ENCODE data around the gene TNKS2. TPM values are rescaled to one million over a fixed set of nuclear protein-coding genes. Genes with fewer than 3 reads are reported as not detected.
"Not testable (repeated sequence)": the region's sequence is repeated elsewhere in the genome, so short reads cannot be mapped to it uniquely, and the experiment has no call there.

TNKS2 gene
- total RNA-seq (10 to 100 TPM; 27.3 to 29.2 TPM), polyA plus RNA-seq (31.5 TPM)

DNA sequence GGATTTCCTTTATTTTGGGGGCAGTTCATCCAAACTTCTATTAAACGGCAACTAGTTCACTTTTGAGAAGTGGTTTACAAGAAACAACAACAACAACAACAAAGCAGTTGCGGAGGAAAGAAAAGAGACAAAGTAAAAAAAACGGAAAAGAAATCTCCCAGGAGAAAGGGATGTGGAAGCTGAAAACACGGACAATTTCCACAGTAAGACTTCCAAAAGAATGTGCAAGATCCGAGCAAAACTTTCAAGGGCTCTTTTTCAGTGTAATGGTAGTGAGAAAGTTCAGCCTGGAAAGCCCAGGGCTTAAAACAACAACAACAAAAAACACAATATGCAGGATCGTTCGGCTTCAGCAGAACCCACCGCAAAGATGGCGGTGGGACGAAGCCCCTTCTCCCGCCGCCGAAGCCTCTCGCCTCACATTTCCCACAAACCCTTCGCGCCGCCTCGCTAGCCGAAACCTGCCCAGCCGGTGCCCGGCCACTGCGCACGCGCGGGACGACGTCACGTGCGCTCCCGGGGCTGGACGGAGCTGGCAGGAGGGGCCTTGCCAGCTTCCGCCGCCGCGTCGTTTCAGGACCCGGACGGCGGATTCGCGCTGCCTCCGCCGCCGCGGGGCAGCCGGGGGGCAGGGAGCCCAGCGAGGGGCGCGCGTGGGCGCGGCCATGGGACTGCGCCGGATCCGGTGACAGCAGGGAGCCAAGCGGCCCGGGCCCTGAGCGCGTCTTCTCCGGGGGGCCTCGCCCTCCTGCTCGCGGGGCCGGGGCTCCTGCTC is at the start of gene TNKS2:
TSS of gene TNKS2 (plus strand) at position 553 of the 775 bp plus-strand sequence. CDS start 265 bp downstream, outside the sequence.
- Mint-ChIP-seq H3K9me3 (no peaks in the 10 kb centered on the region), H3K27ac (peak within 1 kb of the TSS; percentile 96 to 99 (median 98)), H3K4me3 (peak within 1 kb of the TSS; percentile 95 to 99 (median 97)), H3K36me3 (peaks cover 0 to 43% (median 8%) of the 10 kb centered on the region in 3 donors), H3K4me1 (peaks cover 59 to 73% (median 70%) of the 10 kb centered on the region in 3 donors), H3K27me3 (peaks cover 0 to 5% of the 10 kb centered on the region in 2 donors)
- Histone ChIP-seq H3K9me3 (ENCODE audit: low read length) (no peaks in the 10 kb centered on the region), H3K36me3 (ENCODE audit: insufficient read depth, low read length) (no peaks in the 10 kb centered on the region), H3K27ac (ENCODE audit: low read depth, low read length) (peak within 1 kb of the TSS; percentile 82), H3K27me3 (ENCODE audit: insufficient read depth, low read length, poor library complexity, severe bottlenecking) (no peaks in the 10 kb centered on the region), H3K4me1 (ENCODE audit: insufficient read depth, low read length) (peaks cover 30% of the 10 kb centered on the region), H3K4me3 (ENCODE audit: low read length) (peak within 1 kb of the TSS; percentile 71)
- peak; percentile 92 to 94 (median 93) for DNase-seq
- ChIA-PET POLR2A (interaction anchor here (0.6 to 2.2 kb wide), 7 partner anchors 16 to 635 kb away, joined by 3 to 25 read pairs (median 5); partner anchors contain the start of genes BTAF1 and FGFBP3), CTCF (interaction anchor here (0.7 to 2.3 kb wide), 4 partner anchors 110 to 389 kb away, joined by 3 to 6 read pairs (median 4); partner anchors contain the start of gene BTAF1)

DNA sequence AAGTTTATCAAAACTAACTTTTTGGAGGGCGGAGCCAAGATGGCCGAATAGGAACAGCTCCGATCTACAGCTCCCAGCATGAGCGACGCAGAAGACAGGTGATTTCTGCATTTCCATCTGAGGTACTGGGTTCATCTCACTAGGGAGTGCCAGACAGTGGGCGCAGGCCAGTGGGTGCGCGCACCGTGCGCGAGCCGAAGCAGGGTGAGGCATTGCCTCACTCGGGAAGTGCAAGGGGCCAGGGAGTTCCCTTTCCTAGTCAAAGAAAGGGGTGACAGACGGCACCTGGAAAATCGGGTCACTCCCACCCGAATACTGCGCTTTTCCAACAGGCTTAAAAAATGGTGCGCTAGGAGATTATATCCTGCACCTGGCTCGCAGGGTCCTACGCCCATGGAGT is 48.6 kb upstream of the TNKS2 start:
- H3K4me1 ChIP-seq (ENCODE audit: insufficient read depth, low read length); POLR2A ChIA-PET; H3K4me1 Mint-ChIP-seq; DNase-seq; H3K9me3 ChIP-seq (ENCODE audit: low read length); H3K36me3 ChIP-seq (ENCODE audit: insufficient read depth, low read length); H3K9me3 Mint-ChIP-seq; H3K27me3 ChIP-seq (ENCODE audit: insufficient read depth, low read length, poor library complexity, severe bottlenecking); H3K27ac ChIP-seq (ENCODE audit: low read depth, low read length); CTCF ChIA-PET; H3K27ac Mint-ChIP-seq; H3K36me3 Mint-ChIP-seq; H3K4me3 ChIP-seq (ENCODE audit: low read length); H3K4me3 Mint-ChIP-seq: not testable (repeated sequence)
- H3K27me3 Mint-ChIP-seq = peaks cover 10 to 42% of the 10 kb centered on the region in 2 donors

DNA sequence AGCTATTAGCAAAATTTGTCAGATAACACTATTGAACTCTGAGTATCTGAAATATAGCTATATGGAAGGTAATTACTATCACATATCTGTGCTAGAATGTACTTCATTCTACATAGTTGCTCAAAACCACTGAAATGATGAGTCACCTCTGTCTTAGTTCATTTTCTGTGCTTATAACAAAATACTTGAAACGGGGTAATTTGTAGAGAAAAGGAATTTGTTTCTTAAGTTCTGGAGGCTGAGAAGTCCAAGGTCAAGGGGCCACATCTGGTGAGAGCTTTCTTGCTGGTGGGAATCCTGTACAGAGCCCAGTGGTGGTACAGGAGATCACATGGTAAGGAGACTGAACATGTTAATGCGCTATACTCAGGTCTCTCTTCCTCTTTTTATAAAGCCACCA is 41.9 kb upstream of the TNKS2 start:
- no peak overlapping the region for H3K4me3 ChIP-seq (ENCODE audit: low read length)
- POLR2A ChIA-PET = no interaction called here

DNA sequence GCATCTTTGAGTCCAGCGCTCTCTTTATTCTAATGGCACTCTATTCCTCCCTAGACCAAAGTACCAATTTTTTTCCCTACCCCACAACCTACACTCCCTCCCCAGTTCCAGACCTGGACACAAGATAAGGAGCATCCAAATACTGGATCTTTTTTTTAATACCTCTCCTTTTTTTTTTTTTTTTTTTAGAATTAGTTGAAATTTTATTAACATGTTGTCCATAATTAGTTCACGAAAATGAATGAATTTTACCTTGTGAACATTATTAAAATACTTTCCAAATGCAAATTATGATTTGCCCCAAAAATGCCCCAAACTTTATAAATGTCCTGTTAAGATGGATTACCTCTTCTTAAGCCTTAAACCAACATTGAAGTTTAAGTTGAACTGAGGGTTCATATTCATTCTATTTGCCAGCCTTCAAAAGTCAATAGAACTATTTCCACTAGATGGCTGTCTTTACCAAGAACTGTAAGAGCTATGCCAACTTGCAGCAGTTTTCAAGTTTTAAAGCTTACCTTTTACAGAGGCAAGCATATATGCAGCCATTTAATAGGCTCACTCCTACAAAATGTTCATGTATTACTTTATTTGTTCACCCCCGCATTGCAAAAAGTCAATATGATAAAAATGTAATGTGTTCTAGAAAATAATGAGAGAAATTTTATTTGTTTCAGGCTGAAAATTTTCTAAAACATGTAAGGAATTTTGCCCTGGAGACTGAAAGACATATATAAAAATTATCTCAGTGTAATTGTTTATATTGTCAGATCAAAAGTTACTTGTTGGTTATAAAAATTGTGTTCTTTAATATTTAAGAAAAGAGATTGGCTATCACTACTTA is 39.7 kb upstream of the TNKS2 start:
- Mint-ChIP-seq H3K9me3 (no peaks in the 10 kb centered on the region), H3K4me3 (no peak overlapping the region), H3K36me3 (no peaks in the 10 kb centered on the region), H3K27me3 (peaks cover 5 to 21% of the 10 kb centered on the region in 2 donors), H3K4me1 (no peaks in the 10 kb centered on the region), H3K27ac (no peak overlapping the region)
- H3K27ac ChIP-seq (ENCODE audit: low read depth, low read length) = no peak overlapping the region
- H3K4me3 ChIP-seq (ENCODE audit: low read length) = no peak overlapping the region
- no peaks in the 10 kb centered on the region for H3K4me1 ChIP-seq (ENCODE audit: insufficient read depth, low read length)
- POLR2A ChIA-PET = interaction anchor here (0.5 to 1.0 kb wide), 2 partner anchors 150 to 155 kb away, joined by 3 to 6 read pairs; no protein-coding TSS in a partner anchor
- H3K36me3 ChIP-seq (ENCODE audit: insufficient read depth, low read length) = no peaks in the 10 kb centered on the region
- DNase-seq = peak in 2 of 5 donors; percentile 54 to 55
- CTCF ChIA-PET = interaction anchor here (0.5 to 6.5 kb wide), 9 partner anchors 12 to 165 kb away, joined by 3 to 71 read pairs (median 4); partner anchors contain the start of genes BTAF1 and FGFBP3
- H3K9me3 ChIP-seq (ENCODE audit: low read length) = no peaks in the 10 kb centered on the region
- no peaks in the 10 kb centered on the region for H3K27me3 ChIP-seq (ENCODE audit: insufficient read depth, low read length, poor library complexity, severe bottlenecking)

More for the DNA sequence above, 41.9 kb upstream of the TNKS2 start:
- H3K4me1 ChIP-seq (ENCODE audit: insufficient read depth, low read length) = no peaks in the 10 kb centered on the region
- Mint-ChIP-seq H3K36me3 (no peaks in the 10 kb centered on the region), H3K27me3 (peaks cover 5 to 19% of the 10 kb centered on the region in 2 donors), H3K27ac (no peak overlapping the region), H3K9me3 (no peaks in the 10 kb centered on the region), H3K4me3 (no peak overlapping the region), H3K4me1 (no peaks in the 10 kb centered on the region)
- no peak for DNase-seq
- no peaks in the 10 kb centered on the region for H3K36me3 ChIP-seq (ENCODE audit: insufficient read depth, low read length)
- no peaks in the 10 kb centered on the region for H3K9me3 ChIP-seq (ENCODE audit: low read length)
- no peaks in the 10 kb centered on the region for H3K27me3 ChIP-seq (ENCODE audit: insufficient read depth, low read length, poor library complexity, severe bottlenecking)
- H3K27ac ChIP-seq (ENCODE audit: low read depth, low read length) = no peak overlapping the region
- CTCF ChIA-PET = interaction anchor here (1.2 to 6.5 kb wide), 2 partner anchors 156 to 458 kb away, joined by 3 to 71 read pairs; no protein-coding TSS in a partner anchor

DNA sequence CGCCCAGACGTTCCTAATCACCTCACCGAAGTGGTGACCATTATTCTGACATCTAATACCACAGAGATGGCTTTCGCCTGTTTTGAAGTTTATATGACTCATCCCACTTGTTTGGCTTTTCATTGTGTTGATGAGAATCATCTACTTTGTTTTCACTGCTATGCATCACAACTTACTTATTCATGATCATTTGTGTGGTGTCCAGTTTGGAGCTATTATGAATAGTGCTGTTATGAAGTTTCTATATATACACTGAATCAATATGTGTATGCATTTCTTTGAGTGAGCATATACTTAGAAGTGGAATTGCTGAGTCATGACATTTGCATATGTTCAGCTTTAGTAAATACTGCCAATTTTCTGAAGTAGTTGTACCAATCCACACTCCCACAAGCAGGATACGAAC is 38.6 kb upstream of the TNKS2 start:
- DNase-seq = no peak
- no peak overlapping the region for H3K27ac ChIP-seq (ENCODE audit: low read depth, low read length)
- no peak overlapping the region for H3K4me3 ChIP-seq (ENCODE audit: low read length)
- no peaks in the 10 kb centered on the region for H3K27me3 ChIP-seq (ENCODE audit: insufficient read depth, low read length, poor library complexity, severe bottlenecking)
- Mint-ChIP-seq H3K36me3 (no peaks in the 10 kb centered on the region), H3K27ac (no peak overlapping the region), H3K4me1 (no peaks in the 10 kb centered on the region), H3K4me3 (no peak overlapping the region), H3K27me3 (peaks cover 5 to 18% of the 10 kb centered on the region in 2 donors), H3K9me3 (no peaks in the 10 kb centered on the region)
- no peaks in the 10 kb centered on the region for H3K4me1 ChIP-seq (ENCODE audit: insufficient read depth, low read length)
- ChIA-PET POLR2A (no interaction called here), CTCF (interaction anchor here (0.6 to 6.5 kb wide), 7 partner anchors 11 to 244 kb away, joined by 3 to 71 read pairs (median 5); partner anchors contain the start of genes BTAF1 and FGFBP3)
- no peaks in the 10 kb centered on the region for H3K36me3 ChIP-seq (ENCODE audit: insufficient read depth, low read length)
- H3K9me3 ChIP-seq (ENCODE audit: low read length) = no peaks in the 10 kb centered on the region

DNA sequence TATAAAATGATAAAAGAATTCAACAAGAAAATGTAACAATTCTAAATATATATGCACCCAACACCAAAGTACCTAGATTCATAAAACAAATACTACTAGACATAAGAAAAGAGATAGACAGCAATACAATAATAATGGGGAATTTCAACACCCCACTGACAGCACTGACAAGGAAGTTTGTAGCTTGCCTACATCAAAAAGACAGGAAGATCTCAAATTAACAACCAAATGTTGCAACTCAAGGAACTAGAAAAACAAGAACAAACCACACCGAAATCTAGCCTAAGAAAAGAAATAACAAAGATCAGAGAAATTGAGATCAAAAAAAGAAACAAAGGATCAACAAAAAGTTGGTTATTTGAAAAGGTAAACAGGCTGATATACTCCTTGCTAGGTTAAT is 36.5 kb upstream of the TNKS2 start:
- no peaks in the 10 kb centered on the region for H3K4me1 Mint-ChIP-seq
- POLR2A ChIA-PET = no interaction called here
- H3K4me3 Mint-ChIP-seq = no peak overlapping the region
- Histone ChIP-seq H3K4me1 (ENCODE audit: insufficient read depth, low read length) (no peaks in the 10 kb centered on the region), H3K9me3 (ENCODE audit: low read length) (no peaks in the 10 kb centered on the region), H3K27me3 (ENCODE audit: insufficient read depth, low read length, poor library complexity, severe bottlenecking) (no peaks in the 10 kb centered on the region), H3K27ac (ENCODE audit: low read depth, low read length) (no peak overlapping the region), H3K36me3 (ENCODE audit: insufficient read depth, low read length) (no peaks in the 10 kb centered on the region), H3K4me3 (ENCODE audit: low read length) (no peak overlapping the region)
- no peaks in the 10 kb centered on the region for H3K9me3 Mint-ChIP-seq
- H3K27ac Mint-ChIP-seq = no peak overlapping the region
- peaks cover 2 to 18% of the 10 kb centered on the region in 2 donors for H3K27me3 Mint-ChIP-seq
- no peak for DNase-seq
- CTCF ChIA-PET = interaction anchor here (4.3 kb wide), 1 partner anchor 146 kb away, joined by 29 read pairs; the partner anchor contains the start of gene FGFBP3
- no peaks in the 10 kb centered on the region for H3K36me3 Mint-ChIP-seq

DNA sequence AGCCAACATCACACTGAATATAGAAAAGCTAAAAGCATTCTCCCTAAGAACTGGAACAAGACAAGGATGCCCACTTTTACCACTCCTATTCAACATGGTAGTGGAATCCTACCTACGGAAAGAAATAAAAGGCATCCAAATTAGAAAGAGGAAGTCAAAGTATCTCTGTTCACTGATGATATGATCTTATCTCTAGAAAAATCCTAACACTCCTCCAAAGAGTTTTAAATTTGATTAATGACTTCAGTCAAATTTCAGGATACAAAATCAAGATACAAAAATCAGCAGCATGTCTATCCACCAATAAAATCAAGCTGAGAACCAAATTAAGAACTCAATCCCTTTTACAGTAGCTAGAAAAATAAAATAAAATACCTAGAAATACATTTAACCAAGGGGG is 35.3 kb upstream of the TNKS2 start:
- no peak overlapping the region for H3K4me3 Mint-ChIP-seq
- H3K36me3 Mint-ChIP-seq = no peaks in the 10 kb centered on the region
- Histone ChIP-seq H3K9me3 (ENCODE audit: low read length) (no peaks in the 10 kb centered on the region), H3K27me3 (ENCODE audit: insufficient read depth, low read length, poor library complexity, severe bottlenecking) (no peaks in the 10 kb centered on the region), H3K4me3 (ENCODE audit: low read length) (no peak overlapping the region), H3K4me1 (ENCODE audit: insufficient read depth, low read length) (no peaks in the 10 kb centered on the region), H3K27ac (ENCODE audit: low read depth, low read length) (no peak overlapping the region), H3K36me3 (ENCODE audit: insufficient read depth, low read length) (no peaks in the 10 kb centered on the region)
- ChIA-PET CTCF (no interaction called here), POLR2A (no interaction called here)
- no peaks in the 10 kb centered on the region for H3K4me1 Mint-ChIP-seq
- H3K9me3 Mint-ChIP-seq = no peaks in the 10 kb centered on the region
- no peak for DNase-seq
- no peak overlapping the region for H3K27ac Mint-ChIP-seq
- H3K27me3 Mint-ChIP-seq = peaks cover 2 to 18% of the 10 kb centered on the region in 2 donors
